Fibroblast of skin of right quadriceps (primary cell): ENCODE results near the gene IGF2BP3.

Source experiments
- DNase-seq: peaks from one replicate; pipeline ENCODE4 v3.0.0-alpha.2; 2013

The IGF2BP3 gene

GRCh38 chr7:23471106-23471859 is 992 bp upstream of the IGF2BP3 start:
- peak; percentile 82 for DNase-seq

- no peak for DNase-seq
Measured at GRCh38 chr7:23469961-23470250, 385 bp downstream of the IGF2BP3 start.

GRCh38 chr7:23469150-23469960 is 936 bp downstream of the IGF2BP3 start:
- no peak for DNase-seq

DNA sequence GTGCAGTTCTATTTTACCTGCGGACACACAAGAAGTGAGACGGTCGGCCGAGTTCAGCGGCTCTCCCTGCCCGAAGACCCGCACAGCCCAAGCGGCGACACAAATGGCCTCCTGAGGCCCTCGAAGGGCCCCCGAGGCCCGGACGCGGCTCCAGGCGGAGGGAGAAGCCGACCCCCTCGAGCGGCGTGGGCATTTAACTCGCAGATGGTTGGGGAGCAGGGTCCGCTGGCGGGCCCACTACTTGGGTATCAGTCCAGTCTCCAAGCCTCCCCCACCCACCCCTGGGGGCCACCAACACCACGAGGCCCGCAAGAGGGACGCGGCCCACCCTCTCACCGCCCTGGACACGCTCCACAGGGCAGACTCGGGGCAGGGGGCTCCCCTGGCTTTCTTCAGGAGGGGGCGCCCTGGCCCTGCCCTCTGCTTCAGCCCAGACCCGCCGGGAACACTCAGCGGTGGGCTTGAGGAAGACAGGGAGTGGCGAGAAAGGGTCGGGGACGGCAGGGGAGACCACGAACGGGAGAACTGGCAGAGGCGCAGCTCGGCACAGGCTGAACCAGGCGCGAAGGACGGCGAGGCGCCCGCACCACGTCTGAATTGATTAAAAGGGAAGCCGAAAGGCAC is 1.7 kb downstream of the IGF2BP3 start:
- DNase-seq = no peak

GRCh38 chr7:23467806-23468525 is 2.3 kb downstream of the IGF2BP3 start:
- no peak for DNase-seq

- DNase-seq = no peak
Measured at GRCh38 chr7:23467291-23467805, 2.9 kb downstream of the IGF2BP3 start.

GRCh38 chr7:23462846-23463245 is 7.4 kb downstream of the IGF2BP3 start:
- peak; percentile 57 for DNase-seq

DNA sequence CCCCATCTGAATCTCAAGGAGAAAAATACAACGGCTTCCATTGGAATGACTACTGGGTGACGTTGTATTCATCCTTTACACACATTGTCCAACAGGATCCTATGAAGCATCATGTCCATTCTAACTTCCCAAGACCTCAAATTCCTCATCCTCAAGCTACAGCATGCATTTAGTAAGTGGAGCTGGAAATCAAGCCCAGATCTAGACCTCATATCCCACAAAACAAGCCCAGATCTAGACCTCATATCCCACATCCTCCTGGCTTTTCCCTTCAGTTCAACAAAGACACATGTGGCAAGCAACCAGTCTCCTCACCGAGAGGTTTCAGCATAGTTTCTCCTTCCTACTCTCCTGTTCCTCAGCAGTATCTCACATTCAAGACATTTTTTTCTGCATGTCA is 12.2 kb downstream of the IGF2BP3 start:
- DNase-seq = no peak

GRCh38 chr7:23456093-23456492 is 14.2 kb downstream of the IGF2BP3 start:
- no peak for DNase-seq

DNA sequence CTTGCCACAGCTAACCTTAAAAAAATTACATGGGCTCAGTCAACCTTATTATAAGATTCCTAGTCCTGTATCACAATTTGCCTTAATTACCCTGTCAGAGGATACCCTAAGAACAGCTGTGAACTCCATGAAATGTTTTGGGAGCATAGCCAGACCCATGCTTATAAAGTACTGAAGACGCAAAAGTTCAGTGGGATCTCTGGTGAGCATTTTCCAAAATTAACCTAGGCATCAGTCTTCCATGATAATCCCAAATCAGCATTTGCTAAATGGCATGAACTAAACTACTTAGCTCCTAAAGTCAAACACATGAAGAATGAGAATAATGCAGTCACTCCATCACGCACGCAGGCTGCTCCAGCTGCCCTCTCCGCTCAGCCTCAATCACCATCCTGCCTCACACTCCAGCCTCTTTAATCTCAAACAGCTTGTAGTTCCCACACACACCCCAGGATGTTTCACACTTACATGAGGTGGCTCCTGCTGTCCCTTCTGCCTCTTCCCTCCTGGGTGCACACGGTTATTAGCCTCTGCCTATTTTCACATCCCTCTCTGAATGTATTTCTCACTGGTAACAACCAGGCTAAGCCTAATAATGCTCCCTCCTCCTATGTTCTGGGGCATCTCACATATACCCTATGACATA is 15.3 kb downstream of the IGF2BP3 start:
- no peak for DNase-seq

- DNase-seq = no peak
Measured at GRCh38 chr7:23450518-23450917, 19.8 kb downstream of the IGF2BP3 start.

DNA sequence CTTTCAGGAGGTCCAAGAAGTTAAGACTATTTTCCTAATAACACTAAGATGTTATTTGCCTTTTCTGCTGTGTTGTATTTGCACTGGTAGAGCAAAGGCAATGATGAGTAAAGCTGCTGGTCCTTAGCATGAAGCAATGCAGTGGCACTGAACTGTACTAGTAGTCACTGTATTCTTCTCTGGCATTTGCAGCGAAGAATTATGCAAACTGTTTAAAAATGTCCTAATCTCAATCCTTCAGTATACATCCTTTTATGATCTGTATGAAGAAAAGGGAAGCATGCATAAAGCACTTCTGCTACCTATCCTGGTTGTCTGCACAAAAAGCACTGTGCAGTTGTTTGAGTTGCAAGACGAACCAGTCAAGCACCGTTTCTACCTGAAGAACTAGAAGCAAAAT is 20.4 kb downstream of the IGF2BP3 start:
- DNase-seq = no peak

DNA sequence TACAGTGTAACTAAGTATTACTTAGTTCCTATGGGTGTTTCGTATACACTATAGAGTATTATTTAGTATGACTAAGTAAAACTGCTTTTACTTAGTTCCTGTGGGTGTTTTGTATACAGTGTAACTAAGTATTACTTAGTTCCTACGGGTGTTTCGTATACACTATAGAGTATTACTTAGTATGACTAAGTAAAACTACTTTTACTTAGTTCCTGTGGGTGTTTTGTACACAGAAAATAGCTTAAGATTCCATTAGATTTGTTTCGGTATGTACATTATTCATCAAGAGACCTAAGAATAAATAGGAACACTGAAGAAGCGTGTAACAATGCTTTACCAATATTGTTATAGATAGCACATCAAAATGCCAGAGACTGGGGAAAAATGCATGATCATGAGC is 25.0 kb downstream of the IGF2BP3 start:
- DNase-seq = no peak

GRCh38 chr7:23443974-23444373 is 26.3 kb downstream of the IGF2BP3 start:
- peak; percentile 43 for DNase-seq

DNA sequence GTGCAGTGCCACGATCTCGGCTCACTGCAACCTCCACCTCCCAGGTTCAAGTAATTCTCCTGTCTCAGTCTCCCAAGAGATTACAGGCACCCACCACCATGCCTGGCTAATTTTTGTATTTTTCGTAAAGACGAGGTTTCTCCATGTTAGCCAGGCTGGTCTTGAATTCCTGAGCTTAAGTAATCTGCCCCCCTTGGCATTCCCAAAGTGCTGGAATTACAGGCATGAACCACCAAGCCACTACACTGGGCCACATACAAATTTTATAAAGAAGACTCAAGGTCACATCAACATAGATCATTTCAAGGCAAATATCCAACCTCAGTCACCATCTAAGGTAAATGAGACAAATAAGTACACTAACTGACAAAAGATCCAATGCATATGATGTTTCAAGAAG is 32.1 kb downstream of the IGF2BP3 start:
- peak; percentile 31 for DNase-seq

- no peak for DNase-seq
Measured at GRCh38 chr7:23434147-23434917, 36.0 kb downstream of the IGF2BP3 start.

DNA sequence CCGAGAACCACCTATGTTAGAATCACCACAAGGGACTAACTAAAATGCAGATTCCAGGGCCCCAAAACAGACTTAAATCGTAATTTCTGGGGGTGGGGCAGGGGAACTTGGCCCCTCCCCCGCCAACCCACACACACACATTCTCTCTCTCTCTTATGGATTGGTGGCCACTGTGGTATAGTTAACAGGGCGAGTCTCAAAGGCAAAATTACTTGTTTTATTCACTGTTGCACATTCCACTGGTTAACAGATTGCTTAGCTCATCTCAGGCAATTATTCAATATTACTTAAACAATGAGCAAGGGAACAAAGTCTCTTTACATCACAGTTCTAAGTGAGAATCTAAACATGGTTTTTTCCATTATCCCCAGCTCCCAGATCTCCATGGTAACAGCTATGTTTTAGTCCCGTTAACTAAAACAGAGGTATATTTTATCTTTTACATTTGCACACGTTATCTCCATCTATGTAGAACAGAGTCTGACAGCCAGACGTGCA is 38.5 kb downstream of the IGF2BP3 start:
- DNase-seq = peak; percentile 49

DNA sequence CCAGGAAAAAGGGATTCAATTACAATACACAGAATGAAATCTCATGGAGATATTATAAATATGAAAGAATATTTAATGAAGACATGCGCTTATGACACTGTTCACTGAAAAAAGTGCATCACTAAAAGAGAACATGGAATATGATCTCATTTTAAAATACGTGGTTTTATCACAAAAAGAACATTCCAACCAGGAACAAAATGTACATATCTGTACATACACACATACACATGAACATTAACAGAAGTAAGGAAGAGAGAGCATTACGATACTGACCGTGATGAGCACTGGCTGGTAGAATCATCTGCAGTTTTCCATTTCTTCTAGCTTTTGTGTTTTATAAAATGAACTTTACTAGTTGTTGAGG is 39.4 kb downstream of the IGF2BP3 start:
- DNase-seq = no peak

- no peak for DNase-seq
Measured at GRCh38 chr7:23426876-23427275, 43.4 kb downstream of the IGF2BP3 start.

DNA sequence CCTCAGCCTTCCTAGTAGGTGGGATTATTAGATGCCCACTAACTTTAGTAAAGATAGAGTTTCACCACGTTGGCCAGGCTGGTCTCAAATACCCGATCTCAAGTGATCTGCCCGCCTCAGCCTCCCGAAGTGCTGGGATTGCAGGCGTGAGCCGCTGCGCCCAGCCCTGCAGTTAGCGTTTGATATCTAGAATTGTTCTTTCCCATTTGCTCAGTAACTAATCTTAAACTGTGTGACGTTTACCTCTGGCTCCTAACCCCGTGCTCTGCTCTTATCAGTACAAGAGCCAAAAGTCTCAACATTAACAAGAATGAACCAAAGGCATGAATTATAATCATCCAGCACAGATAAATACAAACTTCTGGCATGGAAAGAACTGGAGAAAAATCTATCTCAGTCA is 47.4 kb downstream of the IGF2BP3 start:
- DNase-seq = no peak

DNA sequence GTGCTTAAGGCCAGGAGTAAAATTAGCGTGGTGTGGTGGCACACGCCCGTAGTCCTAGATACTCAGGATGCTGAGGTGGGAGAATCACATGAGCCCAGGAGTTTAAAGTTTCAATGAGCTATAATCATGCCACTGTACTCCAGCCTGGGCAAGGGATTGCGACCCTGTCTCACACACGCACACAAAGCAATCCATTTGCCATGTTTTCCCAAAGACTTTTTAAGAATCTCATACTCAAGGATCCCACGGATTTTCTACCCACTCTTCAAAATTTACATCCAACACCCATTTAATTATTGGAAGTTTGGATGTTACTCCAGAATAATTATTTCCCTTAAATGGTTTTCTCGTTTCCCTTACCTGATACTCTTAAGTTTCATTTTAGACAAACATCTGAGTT is 47.9 kb downstream of the IGF2BP3 start:
- no peak for DNase-seq

DNA sequence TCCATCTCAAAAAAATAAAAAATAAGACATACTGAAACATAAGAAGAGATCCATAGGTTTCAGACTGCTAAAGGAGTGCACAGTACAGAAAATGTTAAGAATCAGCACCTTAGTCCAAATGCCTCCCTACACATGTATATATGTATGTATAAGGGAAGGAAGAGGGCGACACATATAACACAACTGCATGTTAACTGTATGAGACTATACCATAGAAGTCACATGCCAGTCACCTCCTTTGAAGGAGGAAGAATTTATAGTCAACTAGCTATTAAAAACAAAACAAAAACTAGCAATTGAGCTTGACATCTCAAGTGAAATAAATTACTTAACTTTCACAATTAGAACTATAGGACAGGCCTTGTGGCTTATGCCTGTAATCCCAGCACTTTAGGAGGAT is 50.4 kb downstream of the IGF2BP3 start:
- no peak for DNase-seq
